ENCODE measurements around the gene TNFRSF13B. TPM values are rescaled to one million over a fixed set of nuclear protein-coding genes. Genes with fewer than 3 reads are reported as not detected.

TNFRSF13B gene
- total RNA-seq, 2 donors from 2014 or later, result 0.97 to 1.6 TPM

DNA sequence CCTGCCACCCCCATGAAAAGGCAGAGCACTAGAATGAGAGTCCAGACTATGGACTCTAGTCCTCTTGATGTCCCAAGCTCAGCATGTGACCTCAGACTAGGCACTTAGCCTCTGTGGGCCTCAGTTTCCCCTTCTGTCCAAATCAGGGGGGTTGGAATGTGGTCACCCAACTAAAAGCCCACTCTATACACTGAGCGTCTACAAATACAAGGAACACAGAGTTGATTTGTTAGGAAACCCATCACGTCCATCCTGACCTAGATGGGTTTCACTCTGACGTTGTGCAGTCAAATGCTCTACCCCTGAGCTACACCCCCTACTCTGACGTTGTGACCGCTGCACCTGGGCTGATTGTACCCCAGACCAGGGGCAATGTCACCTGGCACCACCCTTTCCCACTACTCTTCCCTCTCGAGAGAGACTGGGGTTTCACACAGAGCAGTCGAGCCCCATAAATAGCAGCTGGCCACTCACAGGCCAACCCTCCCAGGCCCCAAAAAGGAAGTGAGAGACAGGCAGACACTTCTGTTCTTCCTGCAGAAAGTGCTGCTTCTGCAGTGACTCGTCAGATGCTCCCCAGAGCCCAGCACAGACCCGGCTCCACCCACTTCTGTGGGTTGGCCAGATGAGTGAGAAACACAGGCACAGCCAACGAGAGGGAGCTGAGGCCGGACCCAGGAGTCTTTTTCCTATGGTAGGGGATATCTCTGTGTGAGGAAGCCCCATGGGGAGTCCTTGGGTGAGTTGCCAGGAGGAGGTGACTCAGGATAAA is 16.1 kb upstream of the TNFRSF13B start:
- H3K27me3 Mint-ChIP-seq (ENCODE audit: insufficient read depth), result no peaks in the 10 kb centered on the region
- H3K9me3 ChIP-seq (ENCODE audit: control insufficient read depth, low read length), result no peaks in the 10 kb centered on the region
- H3K4me1 Mint-ChIP-seq, result peaks cover 7% of the 10 kb centered on the region
- no peak overlapping the region for H3K9ac ChIP-seq (ENCODE audit: extremely low read depth, low read length, poor library complexity, severe bottlenecking)
- H3K9me3 Mint-ChIP-seq, result no peaks in the 10 kb centered on the region
- no peak overlapping the region for H3K27ac Mint-ChIP-seq
- no peaks in the 10 kb centered on the region for H3K36me3 Mint-ChIP-seq (ENCODE audit: low read depth)
- DNase-seq, result peak; percentile 92
- no peaks in the 10 kb centered on the region for H3K36me3 ChIP-seq (ENCODE audit: control insufficient read depth, insufficient read depth, low read length)
- no peak overlapping the region for H3K4me3 ChIP-seq (ENCODE audit: low read length)
- H3K27ac ChIP-seq (ENCODE audit: low read depth, low read length), result no peak overlapping the region
- no peaks in the 10 kb centered on the region for H3K4me1 ChIP-seq (ENCODE audit: control insufficient read depth, insufficient read depth, low read length)
- no peak overlapping the region for H3K4me3 Mint-ChIP-seq
- H3K27me3 ChIP-seq (ENCODE audit: control insufficient read depth, insufficient read depth, low read length, poor library complexity, severe bottlenecking), result no peaks in the 10 kb centered on the region
- TF ChIP-seq, protein P1, sequence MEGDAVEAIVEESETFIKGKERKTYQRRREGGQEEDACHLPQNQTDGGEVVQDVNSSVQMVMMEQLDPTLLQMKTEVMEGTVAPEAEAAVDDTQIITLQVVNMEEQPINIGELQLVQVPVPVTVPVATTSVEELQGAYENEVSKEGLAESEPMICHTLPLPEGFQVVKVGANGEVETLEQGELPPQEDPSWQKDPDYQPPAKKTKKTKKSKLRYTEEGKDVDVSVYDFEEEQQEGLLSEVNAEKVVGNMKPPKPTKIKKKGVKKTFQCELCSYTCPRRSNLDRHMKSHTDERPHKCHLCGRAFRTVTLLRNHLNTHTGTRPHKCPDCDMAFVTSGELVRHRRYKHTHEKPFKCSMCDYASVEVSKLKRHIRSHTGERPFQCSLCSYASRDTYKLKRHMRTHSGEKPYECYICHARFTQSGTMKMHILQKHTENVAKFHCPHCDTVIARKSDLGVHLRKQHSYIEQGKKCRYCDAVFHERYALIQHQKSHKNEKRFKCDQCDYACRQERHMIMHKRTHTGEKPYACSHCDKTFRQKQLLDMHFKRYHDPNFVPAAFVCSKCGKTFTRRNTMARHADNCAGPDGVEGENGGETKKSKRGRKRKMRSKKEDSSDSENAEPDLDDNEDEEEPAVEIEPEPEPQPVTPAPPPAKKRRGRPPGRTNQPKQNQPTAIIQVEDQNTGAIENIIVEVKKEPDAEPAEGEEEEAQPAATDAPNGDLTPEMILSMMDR (conservative IDR thresholded peaks at IDR 0.05), result no peak
- 72 to 76% methylated on average over 7 to 11 of the region's 11 CpGs for WGBS, 2 experiments (ENCODE audit: insufficient coverage in 1 of 2, insufficient read length in 1 of 2)

DNA sequence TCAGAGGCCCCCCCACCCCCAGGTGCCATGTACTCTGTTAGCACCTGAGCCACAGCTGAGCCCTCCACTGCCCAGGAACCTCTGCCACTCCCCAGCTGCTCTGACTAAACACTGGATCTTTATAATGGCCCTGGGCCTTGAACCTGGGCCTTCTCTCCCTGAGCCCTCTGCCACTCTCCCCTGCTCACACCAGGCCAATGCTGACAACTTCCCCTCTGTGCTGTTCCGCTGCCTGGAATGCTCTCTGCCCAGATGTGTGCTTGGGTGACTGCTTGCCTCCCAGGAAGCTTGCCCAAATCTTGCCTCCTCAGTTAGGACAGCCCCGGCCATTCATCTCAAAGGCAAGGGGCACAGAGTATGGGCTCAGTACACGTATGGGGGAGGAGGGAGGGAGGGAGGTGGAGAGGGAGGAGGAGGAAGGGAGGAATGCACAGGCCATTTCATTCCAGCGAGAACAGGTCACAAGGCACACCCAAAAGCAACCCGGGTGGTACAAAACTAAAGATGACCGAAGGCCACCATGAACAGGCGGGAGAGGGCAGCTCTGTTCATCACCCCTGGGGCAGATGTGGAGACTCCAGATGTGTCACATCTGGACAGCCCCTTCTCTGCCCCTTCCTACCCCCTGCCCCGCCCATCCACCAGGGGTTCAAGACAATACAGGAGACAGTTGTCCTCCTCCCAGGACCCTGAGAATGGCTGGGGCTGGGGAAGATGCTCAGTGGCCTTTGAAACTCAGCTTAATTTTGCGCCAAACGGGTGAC is 15.3 kb upstream of the TNFRSF13B start:
- H3K4me1 ChIP-seq (ENCODE audit: control insufficient read depth, insufficient read depth, low read length), result no peaks in the 10 kb centered on the region
- peak; percentile 50 for DNase-seq
- Mint-ChIP-seq H3K36me3 (ENCODE audit: low read depth) (no peaks in the 10 kb centered on the region), H3K4me1 (peaks cover 7% of the 10 kb centered on the region), H3K4me3 (no peak overlapping the region), H3K27me3 (ENCODE audit: insufficient read depth) (no peaks in the 10 kb centered on the region), H3K9me3 (no peaks in the 10 kb centered on the region), H3K27ac (no peak overlapping the region)
- no peaks in the 10 kb centered on the region for H3K9me3 ChIP-seq (ENCODE audit: control insufficient read depth, low read length)
- H3K36me3 ChIP-seq (ENCODE audit: control insufficient read depth, insufficient read depth, low read length), result no peaks in the 10 kb centered on the region
- no peak overlapping the region for H3K9ac ChIP-seq (ENCODE audit: extremely low read depth, low read length, poor library complexity, severe bottlenecking)
- no peak overlapping the region for H3K4me3 ChIP-seq (ENCODE audit: low read length)
- TF ChIP-seq, protein P1 (conservative IDR thresholded peaks at IDR 0.05), result no peak
- no peaks in the 10 kb centered on the region for H3K27me3 ChIP-seq (ENCODE audit: control insufficient read depth, insufficient read depth, low read length, poor library complexity, severe bottlenecking)
- H3K27ac ChIP-seq (ENCODE audit: low read depth, low read length), result no peak overlapping the region
- WGBS, 2 experiments (ENCODE audit: insufficient coverage in 1 of 2, insufficient read length in 1 of 2), result 91 to 92% methylated on average over 6 to 10 of the region's 10 CpGs

DNA sequence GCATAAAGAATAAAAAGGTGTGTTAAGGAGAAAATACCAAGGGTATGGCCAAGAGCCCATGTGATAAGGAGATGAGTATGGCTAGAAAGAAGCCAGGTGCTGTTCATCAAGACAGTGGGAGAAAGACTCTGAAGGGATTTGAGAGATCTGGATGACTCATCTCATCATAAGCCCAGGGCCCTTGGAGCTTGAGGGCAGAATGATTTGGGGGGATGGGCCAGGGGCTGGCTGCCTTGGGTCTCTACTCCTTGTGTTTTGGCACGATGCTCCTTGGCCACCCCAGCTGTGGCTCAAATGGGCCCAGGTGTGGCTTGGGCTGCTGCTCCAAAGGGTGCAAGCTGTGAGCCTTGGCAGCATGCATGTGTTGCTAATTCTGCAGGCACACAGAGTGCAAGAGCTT is 14.5 kb upstream of the TNFRSF13B start:
- H3K27ac Mint-ChIP-seq, result no peak overlapping the region
- 70 to 78% methylated on average over 1 of the region's 1 CpG for WGBS, 2 experiments (ENCODE audit: insufficient coverage in 1 of 2, insufficient read length in 1 of 2)
- Histone ChIP-seq H3K4me3 (ENCODE audit: low read length) (no peak overlapping the region), H3K27ac (ENCODE audit: low read depth, low read length) (no peak overlapping the region), H3K9ac (ENCODE audit: extremely low read depth, low read length, poor library complexity, severe bottlenecking) (no peak overlapping the region), H3K27me3 (ENCODE audit: control insufficient read depth, insufficient read depth, low read length, poor library complexity, severe bottlenecking) (no peaks in the 10 kb centered on the region), H3K9me3 (ENCODE audit: control insufficient read depth, low read length) (no peaks in the 10 kb centered on the region), H3K4me1 (ENCODE audit: control insufficient read depth, insufficient read depth, low read length) (no peaks in the 10 kb centered on the region), H3K36me3 (ENCODE audit: control insufficient read depth, insufficient read depth, low read length) (no peaks in the 10 kb centered on the region)
- H3K4me1 Mint-ChIP-seq, result peaks cover 7% of the 10 kb centered on the region
- no peaks in the 10 kb centered on the region for H3K9me3 Mint-ChIP-seq
- no peaks in the 10 kb centered on the region for H3K36me3 Mint-ChIP-seq (ENCODE audit: low read depth)
- TF ChIP-seq, protein P1 (conservative IDR thresholded peaks at IDR 0.05), result no peak
- no peak overlapping the region for H3K4me3 Mint-ChIP-seq
- H3K27me3 Mint-ChIP-seq (ENCODE audit: insufficient read depth), result no peaks in the 10 kb centered on the region
- peak; percentile 57 for DNase-seq

Data from endodermal cell (in vitro differentiated cells).